Globus pallidus (tissue), 1 donor: ENCODE data around the gene FER1L5.
A peak's percentile ranks its signal among the peaks of the same experiment; 100 is the strongest.

Experiments
- DNase-seq: peaks from one replicate; pipeline ENCODE4 v3.0.0-alpha.2; 2015; ENCODE audit warnings: low spot score

Gene FER1L5

GRCh38 chr2:96695602-96696001 is 53.0 kb downstream of the FER1L5 start:
- no peak for DNase-seq

GRCh38 chr2:96697476-96697875 is 54.9 kb downstream of the FER1L5 start:
- no peak for DNase-seq

- no peak for DNase-seq
These were observed 55.8 kb downstream of the FER1L5 start for GRCh38 chr2:96698221-96698861.

- DNase-seq = no peak
These were observed 56.5 kb downstream of the FER1L5 start for GRCh38 chr2:96699021-96699420.

- no peak for DNase-seq
These were observed 57.1 kb downstream of the FER1L5 start for GRCh38 chr2:96699621-96700020.

GRCh38 chr2:96700086-96700485 is 57.5 kb downstream of the FER1L5 start:
- DNase-seq = no peak

GRCh38 chr2:96701636-96702035 is 59.1 kb downstream of the FER1L5 start:
- DNase-seq = no peak

- no peak for DNase-seq
These were observed 59.7 kb downstream of the FER1L5 start for GRCh38 chr2:96702098-96702785.

- DNase-seq = no peak
These were observed 60.6 kb downstream of the FER1L5 start for GRCh38 chr2:96703021-96703751.

- no peak for DNase-seq
These were observed 68.4 kb downstream of the FER1L5 start for GRCh38 chr2:96710985-96711384.

- no peak for DNase-seq
These were observed 73.1 kb downstream of the FER1L5 start for GRCh38 chr2:96715658-96716057.

GRCh38 chr2:96716388-96716787 is 73.8 kb downstream of the FER1L5 start:
- no peak for DNase-seq

GRCh38 chr2:96726131-96726530 is 83.6 kb downstream of the FER1L5 start:
- DNase-seq = no peak

- no peak for DNase-seq
These were observed 84.9 kb downstream of the FER1L5 start for GRCh38 chr2:96727431-96727830.

GRCh38 chr2:96729748-96730147 is 87.2 kb downstream of the FER1L5 start:
- no peak for DNase-seq

GRCh38 chr2:96730212-96730611 is 87.6 kb downstream of the FER1L5 start:
- no peak for DNase-seq

GRCh38 chr2:96733931-96734330 is 91.4 kb downstream of the FER1L5 start:
- DNase-seq = no peak

- DNase-seq = peak; percentile 29
These were observed 92.5 kb downstream of the FER1L5 start for GRCh38 chr2:96734880-96735583.

GRCh38 chr2:96737251-96737650 is 94.7 kb downstream of the FER1L5 start:
- no peak for DNase-seq

- no peak for DNase-seq
These were observed 95.3 kb downstream of the FER1L5 start for GRCh38 chr2:96737831-96738230.

- no peak for DNase-seq
These were observed 96.6 kb downstream of the FER1L5 start for GRCh38 chr2:96739076-96739632.
